H1 (cell line): ENCODE measurements around the gene TBC1D24. TPM values are rescaled to one million over a fixed set of nuclear protein-coding genes. Genes with fewer than 3 reads are reported as not detected.

ENCODE experiments used
- CTCF ChIA-PET: fragments of 300-600 bp; sonication (Branson Sonifier 250); formaldehyde crosslinking; loops from one replicate; lab custom pipeline; 2021; ENCODE audit not compliant: partially characterized antibody; lab: Charles Lee
- POLR2A ChIA-PET: fragments of 300-600 bp; sonication (Branson Sonifier 250); formaldehyde crosslinking; loops from one replicate; lab custom pipeline; 2021; ENCODE audit warnings: inconsistent platforms; ENCODE audit not compliant: partially characterized antibody; lab: Charles Lee
- DNase-seq, 2 experiments: peaks; one replicate each; pipeline versions ENCODE4 v3.0.0 to v3.0.0-alpha.2; 2010 to 2022; ENCODE audit warnings: low spot score in 2 of 2, low read depth in 1 of 2, mixed read lengths in 1 of 2
- FAIRE-seq: peaks from 2 replicates; lab custom pipeline; 2011; peaks lifted over from hg19 to GRCh38; lab: Jason Lieb, UNC
- H2AFZ ChIP-seq: 2 replicates; pipeline ENCODE4 v1.8.1; 2012; ENCODE audit warnings: low read length, inconsistent platforms
- H2AK5ac ChIP-seq: 2 replicates; pipeline ENCODE4 v1.6.1; 2013; ENCODE audit warnings: low read depth, low read length
- H2BK120ac ChIP-seq: replicated peaks from 2 replicates; pipeline ENCODE3; 2013; ENCODE audit warnings: low read depth, low read length, inconsistent platforms
- H2BK12ac ChIP-seq: 2 replicates; pipeline ENCODE4 v1.6.1; 2013; ENCODE audit warnings: low read depth, low read length
- H2BK15ac ChIP-seq: 2 replicates; pipeline ENCODE4 v1.6.1; 2013; ENCODE audit warnings: low read length
- H2BK20ac ChIP-seq: 2 replicates; pipeline ENCODE4 v1.6.1; 2013; ENCODE audit warnings: low read length
- H2BK5ac ChIP-seq: 2 replicates; pipeline ENCODE4 v1.6.1; 2013; ENCODE audit warnings: low read depth, low read length
- H3K14ac ChIP-seq: 2 replicates; pipeline ENCODE4 v1.6.1; 2013; ENCODE audit warnings: inconsistent platforms; ENCODE audit not compliant: insufficient read length
- H3K18ac ChIP-seq: 2 replicates; pipeline ENCODE4 v1.6.1; 2013; ENCODE audit warnings: low read length; ENCODE audit errors: extremely low read depth
- H3K23ac ChIP-seq: 2 replicates; pipeline ENCODE4 v1.6.1; 2013; ENCODE audit warnings: inconsistent platforms; ENCODE audit not compliant: insufficient read length
- H3K23me2 ChIP-seq: 2 replicates; pipeline ENCODE4 v1.6.1; 2013; ENCODE audit warnings: low read depth, low read length
- H3K27ac ChIP-seq: 2 replicates; pipeline ENCODE4 v1.6.1; 2011; ENCODE audit warnings: low read depth, low read length, inconsistent platforms
- H3K27me3 ChIP-seq, 4 experiments: replicated peaks in 1 of 4; 1 replicate in 1 of 4; 2 replicates in 3 of 4; pipeline versions ENCODE4 v1.6.1 to v1.8.1; 2011 to 2013; ENCODE audit warnings: low read length in 3 of 4, mild to moderate bottlenecking in 3 of 4, inconsistent platforms in 2 of 4, mixed read lengths in 2 of 4, moderate library complexity in 1 of 4; ENCODE audit not compliant: control insufficient read depth in 3 of 4, insufficient read depth in 3 of 4; ENCODE audit errors: extremely low read depth in 1 of 4
- H3K36me3 ChIP-seq, 4 experiments: 2 replicates each; pipeline versions ENCODE4 v1.6.1 to v1.8.1; 2011 to 2013; ENCODE audit warnings: mild to moderate bottlenecking in 4 of 4, low read length in 3 of 4, moderate library complexity in 2 of 4, control low read depth in 1 of 4, inconsistent platforms in 1 of 4; ENCODE audit not compliant: insufficient read depth in 4 of 4, control insufficient read depth in 2 of 4
- H3K4ac ChIP-seq: replicated peaks from 2 replicates; pipeline ENCODE3; 2013; ENCODE audit warnings: low read length, low read depth, mixed read lengths, inconsistent platforms; ENCODE audit not compliant: insufficient read length
- H3K4me1 ChIP-seq, 4 experiments: replicated peaks in 1 of 4; 1 replicate in 1 of 4; 2 replicates in 3 of 4; pipeline versions ENCODE4 v1.6.1 to v1.8.1; 2011 to 2013; ENCODE audit warnings: low read length in 3 of 4, inconsistent platforms in 2 of 4, mixed read lengths in 1 of 4; ENCODE audit not compliant: insufficient read depth in 4 of 4, control insufficient read depth in 3 of 4
- H3K4me2 ChIP-seq, 2 experiments: 2 replicates each; pipeline versions ENCODE4 v1.6.1 to v1.8.1; 2011 to 2013; ENCODE audit warnings: low read depth in 2 of 2, low read length in 2 of 2, control low read depth in 1 of 2, inconsistent platforms in 1 of 2, mild to moderate bottlenecking in 1 of 2; ENCODE audit not compliant: insufficient read depth in 1 of 2
- H3K4me3 ChIP-seq, 4 experiments: fragments of 200-600, 300-600 bp in 1 of 4; sonication (generic), shearing (Covaris generic), sonication (Bioruptor Twin) in 1 of 4; 2 replicates each; pipeline versions ENCODE4 v1.5.1 to v1.8.1; 2011 to 2016; ENCODE audit warnings: low read length in 4 of 4, low read depth in 3 of 4, control low read depth in 2 of 4, inconsistent platforms in 2 of 4, mild to moderate bottlenecking in 2 of 4, mixed read lengths in 1 of 4, moderate library complexity in 1 of 4; ENCODE audit not compliant: insufficient read depth in 2 of 4; ENCODE audit errors: extremely low read depth in 1 of 4
- H3K56ac ChIP-seq: replicated peaks from 2 replicates; pipeline ENCODE3; 2013; ENCODE audit warnings: low read depth, mild to moderate bottlenecking, mixed read lengths, low read length, inconsistent platforms; ENCODE audit not compliant: insufficient read length
- H3K79me1 ChIP-seq: 2 replicates; pipeline ENCODE4 v1.6.1; 2013; ENCODE audit warnings: low read depth, low read length, control low read depth
- H3K79me2 ChIP-seq, 2 experiments: 2 replicates each; pipeline versions ENCODE4 v1.6.1 to v1.8.1; 2012 to 2013; ENCODE audit warnings: low read length in 2 of 2, mild to moderate bottlenecking in 2 of 2, inconsistent platforms in 1 of 2; ENCODE audit not compliant: insufficient read depth in 2 of 2, control insufficient read depth in 1 of 2
- H3K9ac ChIP-seq, 4 experiments: replicated peaks in 1 of 4; 1 replicate in 1 of 4; 2 replicates in 3 of 4; pipeline versions ENCODE4 v1.6.1 to v1.8.1; 2011 to 2013; ENCODE audit warnings: low read depth in 3 of 4, low read length in 3 of 4, control low read depth in 2 of 4, mild to moderate bottlenecking in 2 of 4, moderate library complexity in 2 of 4, inconsistent platforms in 1 of 4; ENCODE audit errors: extremely low read depth in 1 of 4
- H3K9me3 ChIP-seq, 2 experiments: 2 replicates each; pipeline versions ENCODE4 v1.6.1 to v1.8.1; 2012 to 2013; ENCODE audit warnings: mild to moderate bottlenecking in 2 of 2, moderate library complexity in 2 of 2, control low read depth in 1 of 2, inconsistent platforms in 1 of 2, low read depth in 1 of 2, low read length in 1 of 2, mixed read lengths in 1 of 2; ENCODE audit not compliant: insufficient read depth in 2 of 2
- H4K20me1 ChIP-seq, 2 experiments: replicated peaks in 1 of 2; 2 replicates each; pipeline versions ENCODE3 to v1.8.1; 2011 to 2013; ENCODE audit warnings: inconsistent platforms in 2 of 2, low read length in 2 of 2, mild to moderate bottlenecking in 1 of 2; ENCODE audit not compliant: insufficient read depth in 2 of 2, control insufficient read depth in 1 of 2
- H4K5ac ChIP-seq: 2 replicates; pipeline ENCODE4 v1.6.1; 2013; ENCODE audit warnings: low read length, low read depth, mixed read lengths, inconsistent platforms; ENCODE audit not compliant: insufficient read length
- H4K8ac ChIP-seq: 2 replicates; pipeline ENCODE4 v1.8.0; 2013; ENCODE audit warnings: mild to moderate bottlenecking, moderate library complexity, low read length, inconsistent platforms; ENCODE audit not compliant: insufficient read depth; ENCODE audit errors: extremely low read depth
- H4K91ac ChIP-seq: replicated peaks from 2 replicates; pipeline ENCODE3; 2013; ENCODE audit warnings: low read length, mixed read lengths, inconsistent platforms; ENCODE audit not compliant: insufficient read length
- CEBPB ChIP-seq: IDR thresholded peaks from 2 replicates; pipeline ENCODE4 v1.6.1; 2012; ENCODE audit warnings: low read depth, low read length
- CTBP2 ChIP-seq: IDR thresholded peaks from 2 replicates; pipeline ENCODE4 v1.7.0; 2011; ENCODE audit warnings: borderline replicate concordance, mild to moderate bottlenecking, moderate library complexity, mixed read lengths, low read length; ENCODE audit not compliant: insufficient read depth, insufficient read length
- GABPA ChIP-seq: IDR thresholded peaks from 2 replicates; pipeline ENCODE4 v1.6.1; 2011; ENCODE audit warnings: mild to moderate bottlenecking, low read length, moderate library complexity, borderline replicate concordance; ENCODE audit not compliant: insufficient read depth
- POU5F1 ChIP-seq: IDR thresholded peaks from 2 replicates; pipeline ENCODE4 v1.6.1; 2011; ENCODE audit warnings: low read depth, mild to moderate bottlenecking, low read length, moderate library complexity
- RBBP5 ChIP-seq: IDR thresholded peaks from 2 replicates; pipeline ENCODE4 v1.7.1; 2012; ENCODE audit warnings: low read depth, mild to moderate bottlenecking, inconsistent platforms, low read length, moderate library complexity, borderline replicate concordance
- SIN3A ChIP-seq, 2 experiments: IDR thresholded peaks in 1 of 2; conservative IDR thresholded peaks in 1 of 2; 2 replicates each; pipeline ENCODE4 v1.6.1; 2011 to 2012; ENCODE audit warnings: low read length in 2 of 2, improper control_type of control experiment in 1 of 2, low read depth in 1 of 2, mild to moderate bottlenecking in 1 of 2
- SP4 ChIP-seq: IDR thresholded peaks from 2 replicates; pipeline ENCODE4 v1.6.1; 2012; ENCODE audit warnings: low read length, inconsistent platforms
- TAF7 ChIP-seq: optimal IDR thresholded peaks from 2 replicates; pipeline ENCODE3; 2011; ENCODE audit warnings: low read depth, mild to moderate bottlenecking, inconsistent platforms, low read length, moderate library complexity, borderline replicate concordance
- TBP ChIP-seq: IDR thresholded peaks from 2 replicates; pipeline ENCODE4 v1.6.1; 2011; ENCODE audit warnings: low read depth, low read length, improper control_type of control experiment
- WGBS, 2 experiments: shearing (Covaris generic) in 1 of 2; methylation state at CpG; one replicate each; pipeline versions ENCODE4 v1.1.6 to v1.1.7; 2013 to 2015; ENCODE audit warnings: low lambda C conversion rate in 2 of 2, mixed read lengths in 2 of 2, inconsistent platforms in 1 of 2, low coverage in 1 of 2, missing lambda C conversion rate in 1 of 2; ENCODE audit not compliant: insufficient replicate concordance in 2 of 2, insufficient coverage in 1 of 2, insufficient read length in 1 of 2; ENCODE audit errors: extremely low coverage in 1 of 2, missing lambda C conversion rate in 1 of 2; 5-methylcytosine and 5-hydroxymethylcytosine counted together
- polyA plus RNA-seq, 7 experiments: library from polyadenylated mRNA; depleted of rRNA in 3 of 7; stranded (reverse) in 5 of 7; unstranded in 2 of 7; fragments of >200 nt in 5 of 7; fragments of 200-250 nt in 2 of 7; gene quantifications; 1 replicate in 5 of 7; 2 replicates in 1 of 7; 4 replicates in 1 of 7; pipeline versions ENCODE4 v1.2.1 to v1.2.3, GENCODE V29; 2011 to 2013; ENCODE audit warnings: missing spikeins in 2 of 7, mixed read lengths in 2 of 7
- total RNA-seq: library from RNA; stranded (reverse); fragmentation: NEBNext Ultra II Directional; extraction: Animal tissue kit (Norgen Biotek cat#: 25700); gene quantifications from 2 replicates; pipeline ENCODE4 v1.2.1, GENCODE V29; 2021
- TF ChIP-seq, protein P1 (sequence below): IDR thresholded peaks from 2 replicates; pipeline ENCODE4 v1.6.1; 2011; ENCODE audit warnings: low read length, improper control_type of control experiment
- TF ChIP-seq, protein P2 (sequence below): IDR thresholded peaks from 2 replicates; pipeline ENCODE4 v1.6.1; 2012; ENCODE audit warnings: inconsistent platforms

The TBC1D24 gene
- total and polyA plus RNA-seq, 2 of the 8 experiments (the other 6 are each of a cell fraction or from before 2014, with no cell fraction given), result 8.7 to 21.5 TPM

DNA sequence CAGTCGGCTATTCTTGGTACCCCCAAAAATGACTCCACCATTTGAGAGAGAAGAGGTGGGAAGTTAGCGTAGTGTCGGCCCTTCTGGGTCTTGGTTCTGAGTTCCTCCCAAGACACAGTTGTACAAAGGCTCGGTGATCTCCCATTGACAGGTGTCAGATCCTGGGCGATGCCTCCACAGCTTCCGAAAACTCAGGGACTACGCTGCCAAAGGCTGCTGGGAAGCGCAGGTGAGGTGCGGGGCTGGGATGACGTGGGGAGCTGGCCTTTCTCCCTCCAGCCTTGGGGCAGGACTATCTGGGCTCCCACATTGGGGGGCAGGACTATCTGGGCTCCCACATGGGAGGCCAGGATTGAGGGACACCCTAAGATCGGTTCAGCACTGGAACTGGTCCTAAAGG, 35.3 kb upstream of the TBC1D24 start:
- H2AFZ ChIP-seq, result no peak overlapping the region
- H3K14ac ChIP-seq, result no peak overlapping the region
- H4K8ac ChIP-seq, result no peak overlapping the region
- H3K23ac ChIP-seq, result no peak overlapping the region
- H2BK12ac ChIP-seq, result no peak overlapping the region
- no peak overlapping the region for H3K4me3 ChIP-seq
- CTCF ChIA-PET, result interaction anchor here (0.9 to 2.0 kb wide), 7 partner anchors 9 to 90 kb away, joined by 3 to 8 read pairs (median 4); no protein-coding TSS in a partner anchor
- H2AK5ac ChIP-seq, result no peak overlapping the region
- no peak overlapping the region for H4K5ac ChIP-seq
- no peaks in the 10 kb centered on the region for H3K9me3 ChIP-seq
- DNase-seq (no peak), FAIRE-seq (no peak)
- H3K9ac ChIP-seq, result no peak overlapping the region
- H3K23me2 ChIP-seq, result no peaks in the 10 kb centered on the region
- no peak overlapping the region for H3K4me2 ChIP-seq
- H3K56ac ChIP-seq, result no peak overlapping the region
- H3K4ac ChIP-seq, result no peak overlapping the region
- WGBS, 2 experiments, result 98% methylated on average over 9 of the region's 11 CpGs; no CpG with 5 or more reads in 1 of the 2 experiments
- no peak overlapping the region for H2BK120ac ChIP-seq
- no peak overlapping the region for H3K27ac ChIP-seq
- H3K18ac ChIP-seq, result no peak overlapping the region
- H3K36me3 ChIP-seq, result peaks cover 26 to 66% (median 50%) of the 10 kb centered on the region in 4 experiments
- no peaks in the 10 kb centered on the region for H3K79me2 ChIP-seq
- no peaks in the 10 kb centered on the region for H3K27me3 ChIP-seq
- POLR2A ChIA-PET, result interaction anchor here (1.1 to 1.3 kb wide), 4 partner anchors 9 to 68 kb away, joined by 3 to 6 read pairs (median 3); no protein-coding TSS in a partner anchor
- H2BK5ac ChIP-seq, result no peak overlapping the region
- no peak overlapping the region for H4K91ac ChIP-seq
- no peaks in the 10 kb centered on the region for H3K4me1 ChIP-seq
- H4K20me1 ChIP-seq, result peaks cover 6 to 8% of the 10 kb centered on the region in 2 experiments
- H2BK15ac ChIP-seq, result no peak overlapping the region
- H3K79me1 ChIP-seq, result no peaks in the 10 kb centered on the region
- H2BK20ac ChIP-seq, result no peak overlapping the region
- no peak for TF ChIP-seq CTBP2
- TF ChIP-seq TBP, result no peak
- no peak for TF ChIP-seq SP4
- no peak for TF ChIP-seq GABPA
- TF ChIP-seq, protein P1, sequence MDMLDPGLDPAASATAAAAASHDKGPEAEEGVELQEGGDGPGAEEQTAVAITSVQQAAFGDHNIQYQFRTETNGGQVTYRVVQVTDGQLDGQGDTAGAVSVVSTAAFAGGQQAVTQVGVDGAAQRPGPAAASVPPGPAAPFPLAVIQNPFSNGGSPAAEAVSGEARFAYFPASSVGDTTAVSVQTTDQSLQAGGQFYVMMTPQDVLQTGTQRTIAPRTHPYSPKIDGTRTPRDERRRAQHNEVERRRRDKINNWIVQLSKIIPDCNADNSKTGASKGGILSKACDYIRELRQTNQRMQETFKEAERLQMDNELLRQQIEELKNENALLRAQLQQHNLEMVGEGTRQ, result no peak
- TF ChIP-seq SIN3A (conservative IDR thresholded peaks at IDR 0.05 in 1 of 2, IDR thresholded peaks at IDR 0.05 in 1 of 2; ENCODE audit: low read depth in 1 of 2, low read length in 2 of 2), result no peak
- no peak for TF ChIP-seq POU5F1
- no peak for TF ChIP-seq CEBPB
- no peak for TF ChIP-seq TAF7
- TF ChIP-seq RBBP5, result no peak
- TF ChIP-seq, protein P2, sequence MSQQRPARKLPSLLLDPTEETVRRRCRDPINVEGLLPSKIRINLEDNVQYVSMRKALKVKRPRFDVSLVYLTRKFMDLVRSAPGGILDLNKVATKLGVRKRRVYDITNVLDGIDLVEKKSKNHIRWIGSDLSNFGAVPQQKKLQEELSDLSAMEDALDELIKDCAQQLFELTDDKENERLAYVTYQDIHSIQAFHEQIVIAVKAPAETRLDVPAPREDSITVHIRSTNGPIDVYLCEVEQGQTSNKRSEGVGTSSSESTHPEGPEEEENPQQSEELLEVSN, result no peak
